Measurements from ENCODE around the gene ARID3A.

ARID3A gene

DNA sequence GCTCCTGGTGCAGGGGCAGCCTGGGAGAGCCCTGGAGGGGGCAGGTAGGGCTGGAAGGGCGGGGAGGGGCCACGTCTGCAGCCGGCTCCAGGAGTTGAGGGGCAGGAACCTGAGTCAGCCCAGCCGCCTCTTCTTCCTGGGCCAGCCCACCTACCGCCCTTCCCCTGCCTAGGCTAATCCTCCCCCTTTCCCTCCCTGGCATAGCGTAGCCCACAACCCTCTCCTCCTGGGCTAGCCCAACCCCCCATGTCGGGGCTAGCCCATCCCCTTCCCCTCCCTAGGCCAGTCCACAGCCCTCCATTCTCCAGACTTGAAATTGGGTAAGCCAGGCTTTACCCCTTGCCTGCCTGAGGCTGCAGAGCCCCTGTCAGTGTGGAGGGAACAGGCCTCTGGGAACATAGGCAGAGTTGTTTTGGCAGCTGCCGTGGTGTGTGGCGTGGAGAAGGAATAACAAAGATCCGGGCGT lies 37.7 kb downstream of the ARID3A start:
- DNase-seq (ENCODE audit: low read depth) = no peak

DNA sequence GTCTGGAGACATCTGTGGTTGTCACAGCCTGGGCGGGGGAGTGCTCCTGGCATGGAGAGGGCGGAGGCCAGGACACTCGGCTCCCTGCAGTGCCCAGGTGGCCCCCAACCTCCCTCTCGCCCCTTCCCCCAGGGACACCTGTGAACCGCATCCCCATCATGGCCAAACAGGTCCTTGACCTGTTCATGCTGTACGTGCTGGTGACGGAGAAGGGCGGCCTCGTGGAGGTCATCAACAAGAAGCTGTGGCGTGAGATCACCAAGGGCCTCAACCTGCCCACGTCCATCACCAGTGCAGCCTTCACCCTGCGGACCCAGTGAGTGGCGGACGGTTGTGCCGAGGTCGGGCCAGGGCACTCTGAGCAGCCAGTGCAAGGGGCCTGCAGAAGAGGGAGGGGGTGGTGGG lies 38.3 kb downstream of the ARID3A start:
- DNase-seq (ENCODE audit: low read depth) = no peak

DNA sequence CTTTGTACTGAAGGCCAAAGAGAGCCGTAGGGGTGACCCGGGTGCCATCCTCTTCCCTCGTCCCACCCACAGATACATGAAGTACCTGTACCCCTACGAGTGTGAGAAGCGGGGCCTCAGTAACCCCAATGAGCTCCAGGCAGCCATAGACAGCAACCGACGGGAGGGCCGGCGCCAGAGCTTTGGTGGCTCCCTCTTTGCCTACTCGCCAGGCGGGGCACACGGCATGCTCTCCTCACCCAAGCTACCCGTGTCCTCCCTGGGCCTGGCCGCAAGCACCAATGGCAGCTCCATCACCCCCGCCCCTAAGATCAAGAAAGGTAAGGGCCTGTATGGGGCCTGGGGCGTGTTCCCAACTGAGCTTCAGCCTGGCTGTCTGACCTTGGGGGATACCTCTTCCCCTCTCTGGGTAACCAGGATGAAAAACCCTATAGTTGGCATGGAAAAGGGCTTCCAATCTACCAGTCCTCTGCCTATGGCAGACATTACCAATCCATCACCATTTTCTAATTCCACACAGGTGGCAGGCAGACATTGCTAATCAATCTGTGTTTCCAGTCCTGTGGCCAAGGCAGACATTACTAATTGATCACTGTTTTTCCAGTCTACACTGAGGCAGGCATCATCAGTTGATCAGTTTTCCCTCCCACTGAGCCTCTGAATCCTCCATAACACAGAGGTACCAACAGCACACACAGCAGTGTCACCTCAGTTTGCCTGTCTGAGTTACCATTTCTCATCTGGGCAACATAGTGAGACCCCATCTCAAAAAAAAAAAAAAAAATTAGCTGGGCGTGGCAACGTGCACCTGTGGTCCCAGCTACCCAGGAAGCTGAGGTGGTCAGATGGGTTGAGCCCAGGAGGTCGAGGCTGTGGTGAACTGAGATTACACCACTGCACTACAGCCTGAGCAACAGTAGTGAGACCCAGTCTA lies 39.2 kb downstream of the ARID3A start:
- no peak for DNase-seq (ENCODE audit: low read depth)

DNA sequence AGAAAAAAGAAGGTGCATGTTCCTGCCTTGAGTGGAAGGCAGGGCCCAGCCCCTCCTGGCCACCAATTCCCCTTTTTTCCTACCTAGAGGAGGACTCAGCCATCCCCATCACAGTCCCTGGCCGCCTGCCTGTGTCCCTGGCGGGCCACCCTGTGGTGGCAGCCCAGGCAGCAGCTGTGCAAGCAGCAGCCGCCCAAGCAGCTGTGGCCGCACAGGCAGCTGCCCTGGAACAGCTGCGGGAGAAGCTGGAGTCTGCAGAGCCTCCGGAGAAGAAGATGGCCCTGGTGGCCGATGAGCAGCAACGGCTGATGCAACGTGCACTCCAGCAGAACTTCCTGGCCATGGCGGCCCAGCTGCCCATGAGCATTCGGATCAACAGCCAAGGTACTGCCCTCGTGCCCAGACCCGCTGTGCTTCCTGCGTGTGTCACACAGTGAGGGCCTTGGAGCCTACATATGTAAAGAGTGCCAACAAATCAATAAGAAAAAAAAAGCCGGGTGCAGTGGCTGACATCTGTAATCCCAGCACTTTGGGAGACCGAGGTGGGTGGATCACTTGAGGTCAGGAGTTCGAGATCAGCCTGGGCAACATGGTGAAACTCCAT lies 40.8 kb downstream of the ARID3A start:
- DNase-seq (ENCODE audit: low read depth) = no peak

DNA sequence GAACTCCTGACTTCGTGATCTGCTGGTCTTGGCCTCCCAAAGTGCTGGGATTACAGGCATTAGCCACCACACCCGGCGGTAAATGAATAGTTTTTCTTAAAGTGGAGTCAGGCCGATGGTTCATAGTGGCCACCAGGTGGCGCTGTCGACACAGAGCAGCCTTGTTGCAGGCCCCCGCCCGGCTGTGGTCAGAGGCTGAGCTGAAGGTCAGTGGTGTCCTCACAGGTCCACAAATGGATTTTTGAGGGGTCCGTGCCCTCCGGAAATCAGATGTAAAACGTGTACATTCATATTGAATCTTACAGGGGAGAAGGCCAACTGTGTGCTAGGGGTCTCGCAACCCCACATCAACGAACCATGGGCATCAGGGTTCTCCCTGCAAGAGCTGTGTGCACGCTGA lies 44.9 kb downstream of the ARID3A start:
- no peak for DNase-seq (ENCODE audit: low read depth)

DNA sequence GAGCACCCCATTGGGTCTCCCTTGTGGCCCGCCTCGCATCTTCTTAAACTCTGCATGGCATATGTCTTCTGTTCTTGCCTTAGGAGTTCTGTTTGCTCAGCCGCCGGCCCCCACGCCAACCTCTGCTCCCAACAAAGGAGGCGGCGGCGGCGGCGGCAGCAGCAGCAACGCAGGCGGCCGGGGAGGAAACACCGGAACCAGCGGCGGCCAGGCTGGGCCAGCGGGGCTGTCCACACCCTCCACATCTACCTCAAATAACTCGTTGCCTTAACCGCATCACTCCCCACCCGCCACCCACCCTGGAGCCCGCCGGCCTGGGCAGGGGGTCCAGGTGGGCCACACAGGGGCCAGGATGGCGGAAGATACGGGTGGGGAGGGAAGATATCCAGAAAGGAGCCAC lies 46.0 kb downstream of the ARID3A start:
- no peak for DNase-seq (ENCODE audit: low read depth)

DNA sequence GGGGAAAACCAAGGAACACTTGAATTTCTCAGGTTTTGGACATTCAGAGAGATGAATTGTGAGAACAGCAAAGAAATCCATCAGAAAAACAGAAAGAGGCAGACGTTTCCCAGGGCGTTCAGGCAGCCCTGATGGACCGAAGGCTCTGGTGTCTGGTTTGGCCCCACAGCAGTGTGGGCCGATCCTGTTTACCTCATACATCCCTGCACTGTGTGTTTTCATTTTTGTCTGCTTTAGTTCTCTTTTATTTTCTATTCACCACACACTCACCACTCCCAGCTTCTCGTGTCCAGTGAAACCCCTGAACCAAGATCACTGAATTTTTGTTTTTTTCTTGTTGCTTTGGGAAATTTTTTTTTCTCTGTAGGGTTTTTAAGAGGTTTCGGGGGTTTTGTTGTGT lies 46.4 kb downstream of the ARID3A start:
- no peak for DNase-seq (ENCODE audit: low read depth)

DNA sequence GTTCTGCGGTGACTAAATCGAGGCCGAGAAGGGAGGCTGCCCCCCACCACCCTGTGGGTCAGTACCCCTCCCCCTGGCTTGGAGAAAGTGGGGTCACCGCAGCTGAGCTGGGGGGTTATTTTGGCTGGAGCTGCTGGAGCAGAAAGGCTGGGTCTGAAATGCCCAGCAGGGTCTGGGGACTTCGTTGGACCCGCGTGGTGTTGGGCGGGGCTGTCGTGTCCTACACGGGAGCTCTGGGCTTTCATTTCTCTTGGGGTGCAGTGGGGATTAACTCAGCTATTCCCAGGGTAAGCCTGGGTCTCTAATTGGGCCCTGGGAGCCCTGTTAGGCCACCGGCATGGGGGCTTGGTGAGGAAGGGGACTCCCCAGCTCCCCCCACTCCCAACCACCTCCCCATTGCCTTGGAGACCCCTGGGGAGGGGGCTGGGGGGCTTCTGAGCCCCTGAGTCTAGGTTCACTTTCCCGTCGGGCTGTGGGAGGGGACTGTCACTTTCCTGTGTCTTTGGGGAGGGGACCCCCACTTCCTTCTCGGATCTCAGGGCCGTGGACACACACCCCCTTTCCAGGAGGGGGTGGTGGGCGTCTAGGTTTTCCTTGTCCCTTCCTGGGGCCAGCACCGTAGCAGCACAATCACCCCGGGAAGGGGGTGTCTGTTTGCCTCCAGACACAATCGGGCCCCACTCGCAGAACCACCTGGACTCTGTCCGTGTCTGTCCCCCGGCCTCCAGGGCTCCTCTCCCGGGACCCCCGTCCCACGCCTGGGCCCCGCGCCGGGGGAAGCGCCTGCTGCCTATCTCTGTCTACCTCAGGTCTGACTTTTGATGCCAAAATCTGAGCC lies 48.1 kb downstream of the ARID3A start:
- DNase-seq (ENCODE audit: low read depth) = no peak

DNA sequence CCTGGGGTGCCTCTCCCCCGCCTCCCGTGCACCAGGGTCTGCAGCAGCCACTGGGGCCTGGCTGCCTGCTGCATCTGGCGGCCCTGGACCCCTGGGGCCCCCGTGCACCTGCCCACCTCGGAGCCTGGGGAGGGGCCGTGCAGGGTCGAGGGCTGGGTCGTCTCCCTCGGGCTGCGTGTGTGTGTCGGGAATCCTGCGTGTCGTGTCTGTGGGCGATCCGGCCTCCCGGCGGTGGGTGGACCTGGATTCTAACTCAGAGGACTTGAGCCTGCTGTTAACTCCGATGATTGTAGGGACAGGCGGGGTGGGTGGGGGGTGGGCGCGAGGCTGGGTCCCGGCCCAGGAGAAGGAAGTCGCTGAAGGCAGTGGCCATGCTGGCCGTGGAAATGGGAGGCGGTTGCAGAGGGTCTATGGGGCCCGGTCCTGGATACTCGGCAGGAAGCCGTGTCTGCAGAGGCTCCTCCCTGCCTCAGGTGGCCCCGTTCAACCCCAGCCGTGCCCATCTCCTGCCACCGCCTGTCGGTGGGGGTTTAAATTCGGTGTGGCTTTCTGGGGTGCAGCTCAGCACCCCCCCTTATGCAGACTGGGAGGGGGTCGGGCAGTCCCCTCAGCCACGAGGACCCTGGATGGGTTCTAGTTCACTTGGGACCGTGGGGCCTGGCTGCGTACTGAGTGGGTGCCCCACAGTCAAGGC lies 48.9 kb downstream of the ARID3A start:
- DNase-seq (ENCODE audit: low read depth) = no peak

DNA sequence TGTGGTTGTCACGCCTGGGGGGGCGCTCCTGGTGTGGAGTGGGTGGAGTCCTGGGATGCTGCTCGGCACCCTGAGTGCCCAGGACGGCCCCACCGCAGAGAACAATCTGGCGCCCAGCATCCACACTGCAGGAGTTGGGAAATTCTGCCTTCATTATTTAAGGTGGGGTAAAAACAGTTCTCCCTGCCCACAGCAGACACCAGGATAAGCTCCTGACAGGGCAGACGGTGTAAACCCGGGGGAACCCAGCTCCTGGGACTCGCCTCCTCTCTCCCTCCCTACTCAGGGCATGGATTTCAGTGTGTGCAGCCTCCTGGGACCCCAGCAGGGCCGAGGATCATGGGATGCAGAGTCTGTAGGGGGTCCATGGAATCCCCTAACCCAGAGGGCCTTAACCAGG lies 50.6 kb downstream of the ARID3A start:
- DNase-seq (ENCODE audit: low read depth) = no peak

DNA sequence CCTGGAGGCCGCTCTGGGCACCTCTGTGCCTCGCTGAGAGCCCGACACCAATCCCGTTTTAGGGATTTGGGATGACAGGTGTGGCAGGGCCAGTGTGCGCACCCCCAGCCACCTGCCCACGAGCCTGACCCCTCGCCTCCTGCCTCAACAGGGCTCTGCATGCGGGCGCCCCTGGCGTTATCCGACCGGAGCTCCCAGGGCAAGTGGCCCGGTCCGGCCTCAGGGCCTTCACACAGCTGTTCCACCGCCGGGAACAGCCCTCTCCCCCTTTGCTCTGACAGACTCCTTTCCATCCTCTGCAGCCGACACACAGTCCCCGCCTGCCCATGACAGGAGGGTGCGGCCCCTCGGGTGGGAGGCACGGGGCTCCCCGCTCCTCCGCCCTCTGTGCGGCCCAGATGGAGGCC lies 51.2 kb downstream of the ARID3A start:
- DNase-seq (ENCODE audit: low read depth) = no peak

DNA sequence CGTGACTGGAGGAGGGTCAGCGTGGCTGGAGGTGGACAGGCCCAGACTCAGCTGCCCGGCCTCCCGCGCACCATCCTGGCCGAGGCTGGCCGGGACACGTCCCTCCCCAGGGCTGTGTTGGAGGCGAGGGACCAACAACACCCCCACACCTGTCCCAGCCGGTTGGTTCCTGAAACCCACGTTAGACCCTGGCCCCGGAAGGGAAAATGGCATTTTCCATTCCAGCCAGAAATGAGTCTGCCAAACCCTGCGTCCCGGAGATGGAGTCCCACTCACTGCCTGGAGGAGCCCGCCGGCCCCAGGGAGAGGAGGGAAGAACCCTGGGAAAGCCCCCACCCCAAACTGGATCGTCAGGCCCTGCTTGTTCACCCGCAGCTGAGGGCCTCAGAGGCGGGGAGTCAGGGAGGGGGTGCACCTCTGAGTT lies 53.5 kb downstream of the ARID3A start:
- no peak for DNase-seq (ENCODE audit: low read depth)

DNA sequence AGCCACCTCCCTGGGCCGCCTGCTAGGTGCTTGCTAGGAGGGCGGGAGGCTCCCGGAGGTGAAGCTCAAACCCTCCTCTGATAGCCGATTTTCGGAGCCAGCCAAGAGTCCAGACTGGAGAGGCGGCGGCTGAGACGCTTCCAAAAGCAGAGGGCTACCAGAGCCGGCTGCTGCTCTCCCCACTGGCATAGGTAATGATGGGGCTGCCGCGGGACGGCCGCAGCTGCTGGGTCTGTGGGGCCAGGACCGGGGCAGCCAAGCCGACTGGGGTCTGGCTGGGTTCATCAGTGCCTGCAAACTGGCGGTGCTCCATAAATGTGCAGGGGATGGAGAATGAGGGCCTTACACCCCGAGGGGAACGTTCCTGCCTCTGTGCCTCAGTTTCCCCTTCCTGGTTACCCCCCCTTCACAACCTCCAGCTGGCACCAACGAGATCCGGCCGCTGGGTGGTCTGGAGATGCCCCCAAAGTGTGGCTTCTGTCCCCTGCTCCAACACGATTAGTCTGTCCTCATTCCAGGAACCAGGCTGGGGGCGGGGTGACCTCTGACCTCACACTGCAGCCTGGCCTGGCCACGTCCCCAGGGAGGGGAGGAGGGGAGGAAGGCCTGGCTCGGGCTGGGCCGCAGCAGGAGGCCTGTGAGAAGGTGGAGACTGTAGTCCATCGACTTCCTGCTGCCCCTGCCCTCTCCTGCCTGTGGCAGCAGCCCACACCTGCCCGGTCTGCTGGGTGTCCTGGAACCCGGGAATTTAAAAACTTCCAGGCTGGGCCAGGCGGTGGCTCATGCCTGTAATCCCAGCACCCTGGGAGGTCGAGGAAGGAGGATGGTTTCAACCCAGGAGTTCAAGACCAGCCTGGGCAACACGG lies 54.5 kb downstream of the ARID3A start:
- DNase-seq (ENCODE audit: low read depth) = no peak

DNA sequence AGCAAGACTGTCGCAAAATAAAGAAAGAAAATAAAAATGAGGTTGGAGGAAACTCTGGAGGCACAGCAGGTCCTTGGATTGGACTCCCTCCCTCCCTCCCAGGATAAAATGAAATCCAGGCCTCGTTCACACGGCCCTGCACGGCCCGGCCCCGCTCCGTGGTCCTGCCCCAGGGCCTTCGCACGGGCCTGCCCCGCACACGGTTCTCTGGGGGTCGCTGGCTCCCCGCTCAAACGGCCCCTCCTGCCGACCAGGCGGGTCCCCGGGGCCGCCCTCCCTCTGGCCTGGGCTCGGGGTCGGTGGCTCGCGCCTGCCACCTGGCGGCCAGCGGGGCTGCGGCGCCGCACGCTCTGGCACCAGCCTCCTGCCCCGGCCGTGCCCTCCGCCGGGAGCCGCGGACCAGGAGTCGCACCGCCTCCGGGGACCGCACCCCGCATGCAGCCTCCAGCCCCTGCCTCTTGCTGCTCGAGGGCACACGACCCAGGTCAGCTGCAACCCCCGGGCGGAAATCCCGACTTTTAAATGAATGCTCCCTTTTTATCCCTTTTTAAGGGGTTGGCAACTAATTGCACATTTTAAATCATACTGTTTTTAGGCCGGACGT lies 56.8 kb downstream of the ARID3A start:
- peak; percentile 68 for DNase-seq (ENCODE audit: low read depth)

DNA sequence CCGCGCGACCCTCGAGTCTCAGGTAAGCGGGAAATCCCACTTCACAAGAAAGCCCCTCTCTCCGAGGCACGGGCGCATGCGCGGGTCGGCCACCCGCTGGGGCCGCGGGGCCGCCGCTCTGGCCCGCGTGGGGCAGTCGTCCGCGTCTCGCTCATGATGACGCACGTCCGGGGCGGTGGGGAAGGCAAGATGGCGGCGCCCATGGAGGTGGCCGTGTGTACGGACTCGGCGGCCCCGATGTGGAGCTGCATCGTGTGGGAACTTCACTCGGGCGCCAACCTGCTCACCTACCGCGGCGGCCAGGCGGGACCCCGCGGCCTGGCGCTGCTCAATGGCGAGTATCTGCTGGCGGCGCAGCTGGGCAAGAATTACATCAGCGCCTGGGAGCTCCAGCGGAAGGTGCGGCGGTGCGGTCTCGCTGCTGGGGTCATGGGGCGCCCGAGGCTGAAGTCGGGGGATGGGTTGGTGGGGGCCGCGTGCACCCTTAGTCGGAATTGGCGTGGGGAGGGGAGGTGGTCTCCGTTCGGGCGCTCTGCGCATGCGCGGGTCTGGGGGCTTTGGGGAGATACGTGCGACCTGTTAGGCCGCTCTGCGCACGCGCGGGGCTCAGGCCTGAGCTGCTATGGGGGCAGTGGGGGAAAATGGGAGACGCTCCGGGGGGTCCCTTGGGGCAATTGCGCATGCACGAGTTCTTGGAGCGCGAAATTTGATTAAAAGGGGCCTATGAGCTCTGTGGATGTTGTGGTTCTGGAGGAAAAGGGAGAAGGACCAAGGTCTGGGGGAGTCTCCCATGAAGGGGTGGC lies 58.5 kb downstream of the ARID3A start, which contains the start of gene WDR18:
Gene WDR18 (plus strand): TSS at position 181 of the 803 bp plus-strand sequence. CDS start 9 bp downstream, at position 190.
- DNase-seq (ENCODE audit: low read depth) = peak; percentile 80

DNA sequence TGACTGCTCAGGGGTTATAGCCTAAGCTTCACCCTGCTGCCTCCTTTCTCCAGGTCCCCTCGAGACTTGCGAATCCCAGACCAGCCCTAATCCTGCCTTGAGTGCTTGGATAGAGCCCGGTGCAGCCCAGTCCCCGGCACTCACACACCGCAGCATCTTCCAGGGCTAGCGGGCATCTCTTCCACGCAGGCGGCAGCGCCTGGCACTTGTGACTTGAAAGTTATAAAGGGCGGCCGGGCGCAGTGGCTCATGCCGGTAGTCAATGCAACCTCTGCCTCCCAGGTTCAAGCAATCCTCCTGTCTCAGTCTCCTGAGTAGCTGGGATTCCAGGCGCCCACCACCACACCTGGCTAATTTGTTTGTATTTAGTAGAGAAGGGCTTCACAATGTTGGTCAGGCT lies 60.2 kb downstream of the ARID3A start:
- DNase-seq (ENCODE audit: low read depth) = no peak

DNA sequence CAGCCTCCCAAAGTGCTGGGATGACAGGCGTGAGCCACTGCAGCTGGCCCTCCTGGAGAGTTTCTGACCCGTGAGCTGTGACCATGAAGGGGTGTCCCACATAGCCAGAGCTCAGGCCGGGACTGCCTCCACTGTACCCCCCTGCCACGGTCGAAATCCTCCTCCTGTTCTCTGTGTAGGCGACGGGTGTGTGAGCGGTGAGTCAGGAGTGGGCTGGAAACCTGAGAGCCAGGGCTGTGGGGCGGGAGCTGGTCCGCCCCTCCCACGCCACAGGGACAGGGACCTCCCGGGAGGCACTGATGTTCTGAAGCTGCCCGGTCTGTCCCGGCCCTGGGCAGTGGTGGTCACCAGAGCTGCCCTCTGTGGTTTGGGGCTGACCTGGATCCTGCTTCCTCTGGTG lies 62.2 kb downstream of the ARID3A start:
- DNase-seq (ENCODE audit: low read depth) = no peak

DNA sequence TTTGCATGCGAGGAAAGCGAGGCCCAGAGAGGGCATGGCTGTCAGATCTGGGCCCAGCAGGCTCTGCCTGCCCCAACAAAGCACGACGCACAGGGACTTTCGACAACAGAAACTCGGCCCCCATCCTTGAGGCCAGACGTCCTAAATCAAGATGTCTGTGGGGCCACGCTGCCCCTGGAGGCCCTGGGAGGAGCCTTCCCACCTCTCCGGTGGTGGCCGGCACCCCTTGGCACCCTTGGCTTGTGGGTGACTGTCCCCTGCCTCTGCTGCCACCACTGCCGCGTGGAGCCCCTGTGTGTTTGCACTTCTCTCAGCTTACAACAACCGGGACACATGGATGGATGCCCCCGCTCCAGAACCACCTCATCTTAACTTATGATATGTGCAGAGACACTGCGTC lies 62.7 kb downstream of the ARID3A start:
- no peak for DNase-seq (ENCODE audit: low read depth)

DNA sequence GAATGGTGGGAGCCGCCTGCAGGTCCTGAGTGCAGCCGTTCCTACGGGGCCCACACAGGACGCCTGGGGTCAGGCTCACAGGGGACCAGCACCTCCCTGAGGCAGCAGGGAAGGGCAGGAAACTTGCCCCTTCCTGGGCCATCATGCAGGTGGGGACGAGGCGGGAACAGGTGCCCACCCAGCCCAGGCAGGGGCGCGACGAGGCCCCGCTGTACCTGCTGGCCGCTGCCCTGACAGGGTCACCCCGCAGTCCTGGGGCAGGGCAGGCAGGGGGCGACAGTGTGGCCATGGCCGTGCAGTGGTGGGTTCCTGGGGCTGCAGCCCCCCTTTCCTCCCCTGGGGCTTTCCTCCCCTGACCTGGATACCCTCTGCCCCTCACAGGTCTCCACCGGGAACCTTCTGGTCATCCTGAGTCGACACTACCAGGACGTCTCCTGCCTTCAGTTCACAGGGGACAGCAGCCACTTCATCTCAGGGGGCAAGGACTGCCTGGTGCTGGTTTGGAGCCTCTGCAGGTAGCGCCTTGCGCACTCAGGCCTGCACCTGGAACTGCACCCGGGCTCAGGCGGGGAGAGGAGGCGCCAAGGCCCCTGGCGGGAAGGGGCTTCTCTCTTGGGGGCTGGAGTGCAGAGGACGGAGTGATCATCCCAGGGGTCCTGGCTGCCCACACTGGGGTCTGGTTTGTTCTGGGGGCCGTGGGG lies 63.7 kb downstream of the ARID3A start:
- no peak for DNase-seq (ENCODE audit: low read depth)

Data from activated T-helper 1 cell treated with Interleukin-2 at 50 U/mL for 16 hours (primary cell).